ENCODE measurements around the gene NAT14. TPM values are rescaled to one million over a fixed set of nuclear protein-coding genes. Genes with fewer than 3 reads are reported as not detected.

Gene NAT14
- polyA plus RNA-seq, 2 of the 4 experiments (the other 2 are of a cell fraction): 16.8 to 50.3 TPM

DNA sequence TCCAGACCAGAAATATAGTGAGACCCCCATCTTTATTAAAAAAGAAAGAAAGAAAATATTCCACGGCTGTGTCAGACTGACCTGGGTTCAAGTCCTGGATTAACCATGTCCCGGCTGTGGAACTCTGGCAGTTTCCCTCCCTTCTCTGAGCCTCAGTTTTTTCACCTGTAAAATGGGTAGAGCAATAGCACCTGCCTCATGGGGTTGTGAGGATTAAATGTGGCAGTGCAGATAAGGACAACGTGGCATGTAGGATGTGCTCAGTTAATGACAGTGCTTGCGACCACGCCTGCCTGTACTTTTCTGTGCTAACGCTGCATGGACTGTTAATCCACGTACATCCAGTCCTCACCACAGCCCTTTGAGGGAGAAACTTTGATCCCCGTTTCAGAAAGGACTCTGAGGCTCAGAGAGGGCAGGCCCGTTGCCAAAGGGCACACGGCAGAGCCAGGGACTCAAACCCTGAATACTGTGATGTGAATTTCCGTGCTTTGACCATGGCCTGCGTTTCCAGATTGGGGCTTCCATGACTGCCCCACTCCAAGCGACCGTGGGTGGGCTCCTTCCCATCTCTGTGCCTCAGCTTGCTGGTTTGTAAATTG, 35.8 kb downstream of the NAT14 start:
- H3K27ac ChIP-seq: peak overlapping the region; percentile 18 to 65; a peak in 4 of 6 replicates
- DNase-seq (ENCODE audit: low read depth in 1 of 2, low spot score in 1 of 2): no peak
- no peak for ATAC-seq
- ChIA-PET POLR2A (interaction anchor here (0.6 to 1.3 kb wide), 3 partner anchors 61 to 79 kb away, joined by 4 to 13 read pairs (median 4); partner anchors contain the start of genes FIZ1 and ZNF524), CTCF (interaction anchor here (1.0 to 1.3 kb wide), 4 partner anchors 15 to 86 kb away, joined by 3 to 9 read pairs (median 5); partner anchors contain the start of gene ZNF865)
- WGBS (ENCODE audit: missing lambda C conversion rate): 84% methylated on average over 14 of the region's 14 CpGs
- FAIRE-seq: no peak
- TF ChIP-seq KDM1A (IDR thresholded peaks at IDR 0.05; ENCODE audit: low read depth) (peak; percentile 71; the same call in 1 of the 2 replicates), ZC3H11A (IDR thresholded peaks at IDR 0.05) (no peak), HDAC2 (IDR thresholded peaks at IDR 0.05) (no peak), CHD4 (IDR thresholded peaks at IDR 0.05; ENCODE audit: borderline replicate concordance) (peak; percentile 64; the same call in 1 of the 2 replicates)
- no peaks in the 10 kb centered on the region for H3K9me3 ChIP-seq
- no peak overlapping the region for H3K4me2 ChIP-seq
- peaks cover 34% of the 10 kb centered on the region for H3K4me1 ChIP-seq
- H3K4me3 ChIP-seq: no peak overlapping the region

DNA sequence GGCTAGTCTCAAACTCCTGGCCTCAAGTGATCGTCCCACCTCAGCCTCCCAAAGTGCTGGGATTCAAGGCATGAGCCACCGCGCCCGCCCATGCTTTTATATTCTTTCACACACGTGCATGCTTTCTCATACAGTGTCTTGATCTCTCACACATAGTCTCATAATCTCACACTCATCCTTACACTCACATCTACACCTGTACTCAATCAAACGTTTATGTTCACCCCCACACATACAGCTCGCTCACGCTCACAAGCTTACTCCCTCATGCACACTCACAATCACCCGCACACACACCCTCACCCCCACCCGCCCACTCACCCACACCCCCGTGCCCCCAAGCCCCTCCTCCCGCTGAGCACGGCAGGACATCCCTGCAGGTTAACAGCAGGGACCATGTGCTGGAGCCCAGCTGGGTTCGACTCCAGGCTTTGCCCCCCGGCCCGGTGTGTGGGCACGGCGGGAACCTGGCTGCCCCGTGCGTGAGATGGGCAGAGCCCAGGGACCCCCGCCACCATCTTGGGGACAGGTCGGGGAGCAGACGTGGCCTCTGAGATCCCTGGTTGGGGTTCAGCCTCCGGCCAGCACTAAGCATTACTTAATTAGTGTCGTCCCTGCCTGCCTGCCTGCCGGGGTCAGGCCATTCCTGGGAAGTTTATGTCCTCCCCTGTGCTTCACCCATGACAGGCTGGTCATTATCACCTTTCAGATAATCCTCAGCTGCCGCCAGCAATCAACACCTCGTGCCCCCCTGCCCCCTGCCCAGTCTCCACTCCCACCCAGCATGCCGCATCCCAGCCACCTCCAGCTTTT, 40.5 kb downstream of the NAT14 start:
- no peak for FAIRE-seq
- peak overlapping the region; percentile 67 for H3K4me2 ChIP-seq
- no peak for DNase-seq (ENCODE audit: low read depth in 1 of 2, low spot score in 1 of 2)
- H3K4me3 ChIP-seq: no peak overlapping the region
- peaks cover 53% of the 10 kb centered on the region for H3K4me1 ChIP-seq
- peak overlapping the region; percentile 64 to 78 for H3K27ac ChIP-seq
- WGBS (ENCODE audit: missing lambda C conversion rate): 65% methylated on average over 18 of the region's 29 CpGs
- ChIA-PET POLR2A (interaction anchor here (0.6 to 1.7 kb wide), 8 partner anchors 22 to 99 kb away, joined by 3 to 13 read pairs (median 6); partner anchors contain the start of genes FIZ1, ZNF784 and ZNF865), CTCF (interaction anchor here (0.9 to 2.8 kb wide), 12 partner anchors 8 to 128 kb away, joined by 3 to 13 read pairs (median 5); partner anchors contain the start of gene ZNF865)
- TF ChIP-seq ZC3H11A (IDR thresholded peaks at IDR 0.05) (no peak), JUN (IDR thresholded peaks at IDR 0.05) (0 out of 5 replicates have a peak, but pooled peaks of 1 of the 2 experiments have one; percentile 6), MYC (IDR thresholded peaks at IDR 0.05; ENCODE audit: borderline replicate concordance, low read length) (no peak)
- TF ChIP-seq, protein P1, sequence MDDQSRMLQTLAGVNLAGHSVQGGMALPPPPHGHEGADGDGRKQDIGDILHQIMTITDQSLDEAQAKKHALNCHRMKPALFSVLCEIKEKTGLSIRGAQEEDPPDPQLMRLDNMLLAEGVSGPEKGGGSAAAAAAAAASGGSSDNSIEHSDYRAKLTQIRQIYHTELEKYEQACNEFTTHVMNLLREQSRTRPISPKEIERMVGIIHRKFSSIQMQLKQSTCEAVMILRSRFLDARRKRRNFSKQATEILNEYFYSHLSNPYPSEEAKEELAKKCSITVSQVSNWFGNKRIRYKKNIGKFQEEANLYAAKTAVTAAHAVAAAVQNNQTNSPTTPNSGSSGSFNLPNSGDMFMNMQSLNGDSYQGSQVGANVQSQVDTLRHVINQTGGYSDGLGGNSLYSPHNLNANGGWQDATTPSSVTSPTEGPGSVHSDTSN (IDR thresholded peaks at IDR 0.05): no peak
- peak; percentile 1 to 4; a peak in 1 of 6 replicates for ATAC-seq
- no peaks in the 10 kb centered on the region for H3K9me3 ChIP-seq

DNA sequence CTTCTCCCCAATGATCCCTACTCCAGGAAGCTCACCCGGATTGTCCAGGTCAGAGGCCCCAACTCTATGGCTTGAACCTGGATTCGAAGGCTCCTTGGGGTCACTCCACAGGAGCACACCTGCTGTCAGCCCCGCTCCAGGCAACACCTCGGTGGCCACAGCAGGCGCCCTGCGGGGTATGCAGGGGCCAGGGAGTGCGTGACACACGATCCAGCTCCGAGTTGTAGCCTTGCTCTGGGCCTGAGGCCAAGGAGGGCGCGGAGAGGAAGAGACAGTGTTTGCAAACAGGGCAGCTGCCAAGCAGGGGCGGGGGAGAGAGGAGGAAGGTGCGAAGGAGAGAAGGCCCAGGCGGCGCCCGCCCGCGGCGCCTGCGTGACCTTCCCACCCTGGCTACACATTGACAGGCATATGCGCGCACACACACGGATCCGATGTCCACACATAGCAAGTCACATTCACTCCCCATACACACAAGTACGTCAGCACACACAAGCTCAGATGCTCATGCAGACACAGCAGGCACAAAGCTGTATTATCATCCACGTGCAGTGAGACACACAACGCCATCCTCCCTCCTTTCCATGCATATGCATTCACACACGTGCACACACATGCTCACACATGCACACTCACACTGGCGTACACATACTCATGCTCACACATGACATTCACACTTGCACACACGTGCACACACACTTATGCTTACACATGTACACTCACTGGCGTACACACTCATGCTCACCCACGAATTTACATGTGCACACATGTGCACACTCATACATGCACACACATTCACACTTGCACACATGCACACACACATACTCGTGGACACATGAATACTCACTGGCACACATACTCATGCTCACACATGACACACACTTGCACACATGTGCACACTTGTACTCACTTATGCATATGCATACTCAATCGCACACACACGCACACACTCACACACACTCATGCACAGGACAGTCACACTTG, 41.5 kb downstream of the NAT14 start:
- FAIRE-seq (peak; percentile 78), ATAC-seq (peak; percentile 79 to 88), DNase-seq (ENCODE audit: low read depth in 1 of 2, low spot score in 1 of 2) (peak; percentile 82 to 95)
- WGBS (ENCODE audit: missing lambda C conversion rate): 22% methylated on average over 28 of the region's 35 CpGs
- peak overlapping the region; percentile 64 to 78 for H3K27ac ChIP-seq
- H3K4me2 ChIP-seq: peak overlapping the region; percentile 67
- H3K4me3 ChIP-seq: no peak overlapping the region
- peaks cover 48% of the 10 kb centered on the region for H3K4me1 ChIP-seq
- POLR2A ChIA-PET: interaction anchor here (0.5 to 1.7 kb wide), 8 partner anchors 21 to 128 kb away, joined by 3 to 13 read pairs (median 6); partner anchors contain the start of genes FIZ1, ZNF784 and ZNF865
- no peaks in the 10 kb centered on the region for H3K9me3 ChIP-seq
- CTCF ChIA-PET: interaction anchor here (0.9 to 2.8 kb wide), 12 partner anchors 9 to 126 kb away, joined by 3 to 13 read pairs (median 5); partner anchors contain the start of gene ZNF865
- TF ChIP-seq MAFK (IDR thresholded peaks at IDR 0.05; ENCODE audit: partially characterized antibody) (no peak), FOXS1 (CRISPR knock-in tag; IDR thresholded peaks at IDR 0.05) (no peak), ZC3H11A (IDR thresholded peaks at IDR 0.05) (no peak), RFX5 (IDR thresholded peaks at IDR 0.05) (0 out of 2 replicates have a peak, but pooled peaks have one; percentile 40), CHD4 (IDR thresholded peaks at IDR 0.05; ENCODE audit: borderline replicate concordance) (no peak), HDAC2 (IDR thresholded peaks at IDR 0.05) (0 out of 2 replicates have a peak, but pooled peaks have one; percentile 43), POLR2A (IDR thresholded peaks at IDR 0.05; ENCODE audit: low read length) (no peak), RAD21 (conservative IDR thresholded peaks at IDR 0.05 in 1 of 2, IDR thresholded peaks at IDR 0.05 in 1 of 2) (peak in 1 of 2 experiments; percentile 9; a peak in 1 of 5 replicates), RCOR1 (IDR thresholded peaks at IDR 0.05; ENCODE audit: low read depth, low read length) (no peak), MAZ (IDR thresholded peaks at IDR 0.05; ENCODE audit: borderline replicate concordance, low read depth, low read length) (peak; percentile 55; the same call in 1 of the 2 replicates), JUN (IDR thresholded peaks at IDR 0.05) (0 out of 5 replicates have a peak, but pooled peaks of 1 of the 2 experiments have one; percentile 37), FOSL2 (IDR thresholded peaks at IDR 0.05) (no peak), FOSL2 (CRISPR knock-in tag; IDR thresholded peaks at IDR 0.05) (peak; percentile 70), ZNF302 (CRISPR knock-in tag; IDR thresholded peaks at IDR 0.05) (peak; percentile 17; the same call in 1 of the 2 replicates), HOXA7 (CRISPR knock-in tag; IDR thresholded peaks at IDR 0.05) (no peak), ZFP36 (IDR thresholded peaks at IDR 0.05; ENCODE audit: borderline replicate concordance, partially characterized antibody) (peak; percentile 66)
- TF ChIP-seq, protein P2, sequence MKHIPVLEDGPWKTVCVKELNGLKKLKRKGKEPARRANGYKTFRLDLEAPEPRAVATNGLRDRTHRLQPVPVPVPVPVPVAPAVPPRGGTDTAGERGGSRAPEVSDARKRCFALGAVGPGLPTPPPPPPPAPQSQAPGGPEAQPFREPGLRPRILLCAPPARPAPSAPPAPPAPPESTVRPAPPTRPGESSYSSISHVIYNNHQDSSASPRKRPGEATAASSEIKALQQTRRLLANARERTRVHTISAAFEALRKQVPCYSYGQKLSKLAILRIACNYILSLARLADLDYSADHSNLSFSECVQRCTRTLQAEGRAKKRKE (CRISPR knock-in tag; IDR thresholded peaks at IDR 0.05; ENCODE audit: low read depth): peak; percentile 58; the same call in 1 of the 2 replicates
- TF ChIP-seq, protein P3, sequence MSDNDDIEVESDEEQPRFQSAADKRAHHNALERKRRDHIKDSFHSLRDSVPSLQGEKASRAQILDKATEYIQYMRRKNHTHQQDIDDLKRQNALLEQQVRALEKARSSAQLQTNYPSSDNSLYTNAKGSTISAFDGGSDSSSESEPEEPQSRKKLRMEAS (IDR thresholded peaks at IDR 0.05): peak; percentile 99
- TF ChIP-seq, protein P1 (IDR thresholded peaks at IDR 0.05): peak; percentile 63
- TF ChIP-seq, protein P4, sequence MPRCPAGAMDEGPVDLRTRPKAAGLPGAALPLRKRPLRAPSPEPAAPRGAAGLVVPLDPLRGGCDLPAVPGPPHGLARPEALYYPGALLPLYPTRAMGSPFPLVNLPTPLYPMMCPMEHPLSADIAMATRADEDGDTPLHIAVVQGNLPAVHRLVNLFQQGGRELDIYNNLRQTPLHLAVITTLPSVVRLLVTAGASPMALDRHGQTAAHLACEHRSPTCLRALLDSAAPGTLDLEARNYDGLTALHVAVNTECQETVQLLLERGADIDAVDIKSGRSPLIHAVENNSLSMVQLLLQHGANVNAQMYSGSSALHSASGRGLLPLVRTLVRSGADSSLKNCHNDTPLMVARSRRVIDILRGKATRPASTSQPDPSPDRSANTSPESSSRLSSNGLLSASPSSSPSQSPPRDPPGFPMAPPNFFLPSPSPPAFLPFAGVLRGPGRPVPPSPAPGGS (IDR thresholded peaks at IDR 0.05): no peak
